Activated CD4-positive, alpha-beta T cell treated with anti-CD3 and anti-CD28 coated beads, Interleukin-2, amount 10 ng/mL, durations not matched to agents 7 days and 5 days (primary cell): Measurements from ENCODE around the gene CDHR1. TPM values are rescaled to one million over a fixed set of nuclear protein-coding genes. Genes with fewer than 3 reads are reported as not detected.
A peak's percentile ranks its signal among the peaks of the same experiment; 100 is the strongest.
"Not testable (repeated sequence)": the region's sequence is repeated elsewhere in the genome, so short reads cannot be mapped to it uniquely, and the experiment has no call there.

ENCODE experiments used
- CTCF ChIA-PET: fragments of 350-600 bp; sonication (Branson Sonifier 250); formaldehyde crosslinking; loops from one replicate; lab custom pipeline; 2021; ENCODE audit warnings: antibody characterized with exemption; lab: Charles Lee
- POLR2A ChIA-PET: fragments of 350-600 bp; sonication (Branson Sonifier 250); formaldehyde crosslinking; loops from one replicate; lab custom pipeline; 2021; ENCODE audit warnings: antibody characterized with exemption; lab: Charles Lee
- DNase-seq: peaks from one replicate; pipeline ENCODE4 v3.0.0-alpha.2; 2020
- H3K27ac Mint-ChIP-seq: one replicate; pipeline ENCODE4 v1.8.0; 2021; ENCODE audit warnings: mild to moderate bottlenecking, moderate library complexity, mixed read lengths
- H3K27me3 Mint-ChIP-seq: one replicate; pipeline ENCODE4 v1.8.0; 2021; ENCODE audit warnings: mixed read lengths
- H3K36me3 Mint-ChIP-seq: one replicate; pipeline ENCODE4 v1.8.0; 2021; ENCODE audit warnings: low read depth, mixed read lengths
- H3K4me1 Mint-ChIP-seq: one replicate; pipeline ENCODE4 v1.8.0; 2021; ENCODE audit warnings: mixed read lengths
- H3K4me3 Mint-ChIP-seq: one replicate; pipeline ENCODE4 v1.8.0; 2021; ENCODE audit warnings: mild to moderate bottlenecking, moderate library complexity, mixed read lengths
- H3K9me3 Mint-ChIP-seq: one replicate; pipeline ENCODE4 v1.8.0; 2021; ENCODE audit warnings: mixed read lengths
- total RNA-seq, 2 experiments: library from RNA; stranded (reverse); gene quantifications; one replicate each; pipeline ENCODE4 v1.2.3, GENCODE V29; 2021

Gene CDHR1
- total RNA-seq, 2 experiments from 2014 or later = 0.07 TPM; not detected in 1

DNA sequence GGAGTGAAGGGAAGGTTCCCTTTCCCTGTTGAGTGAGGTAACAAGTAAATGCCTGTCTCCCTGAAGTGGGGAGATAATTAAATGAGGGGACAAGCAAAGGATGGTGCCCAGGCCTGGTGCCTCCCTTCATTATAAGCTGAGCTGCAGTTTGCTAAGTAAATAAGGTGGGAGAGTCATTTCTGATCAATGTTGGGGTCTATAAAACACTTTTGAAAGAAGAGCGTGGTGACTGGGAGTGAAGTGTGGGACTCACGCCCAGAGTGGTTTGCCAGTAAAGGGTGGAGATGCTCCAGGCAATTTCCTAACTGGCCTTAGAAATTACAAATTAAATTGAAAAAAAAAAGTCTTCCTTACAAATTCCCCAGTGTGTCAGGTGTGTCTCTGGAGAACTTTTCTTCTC lies 30.3 kb upstream of the CDHR1 start:
- no peaks in the 10 kb centered on the region for H3K4me1 Mint-ChIP-seq
- DNase-seq = no peak
- no peak overlapping the region for H3K27ac Mint-ChIP-seq
- peaks cover 20% of the 10 kb centered on the region for H3K27me3 Mint-ChIP-seq
- ChIA-PET POLR2A (no interaction called here), CTCF (interaction anchor here (0.7 to 1.6 kb wide), 3 partner anchors 25 to 90 kb away, joined by 4 to 5 read pairs (median 4); partner anchors contain the start of gene GHITM)
- H3K4me3 Mint-ChIP-seq = no peak overlapping the region
- no peaks in the 10 kb centered on the region for H3K9me3 Mint-ChIP-seq
- no peaks in the 10 kb centered on the region for H3K36me3 Mint-ChIP-seq

DNA sequence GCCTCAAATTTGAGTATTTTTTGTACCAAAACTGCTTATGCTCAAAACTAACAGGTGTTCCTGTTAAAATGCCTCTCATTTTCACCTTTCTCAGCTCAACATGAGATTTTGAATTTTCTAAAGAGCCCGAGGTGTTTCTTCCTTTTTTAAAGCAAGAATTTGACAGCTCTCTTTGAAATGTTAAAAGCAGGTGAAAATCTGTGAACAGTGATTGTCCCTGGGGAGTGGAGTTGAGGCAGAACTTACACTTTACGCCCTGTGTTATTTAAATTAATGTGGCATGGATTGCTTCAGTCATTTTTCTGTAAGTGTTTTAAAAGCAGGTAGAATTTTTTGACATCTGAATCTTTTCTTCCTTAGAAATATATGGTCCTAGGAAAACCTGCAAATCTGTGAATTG lies 29.9 kb upstream of the CDHR1 start:
- H3K27ac Mint-ChIP-seq = no peak overlapping the region
- no peaks in the 10 kb centered on the region for H3K4me1 Mint-ChIP-seq
- peaks cover 19% of the 10 kb centered on the region for H3K27me3 Mint-ChIP-seq
- ChIA-PET POLR2A (no interaction called here), CTCF (interaction anchor here (0.7 to 1.4 kb wide), 2 partner anchors 29 to 90 kb away, joined by 4 to 5 read pairs; no protein-coding TSS in a partner anchor)
- no peaks in the 10 kb centered on the region for H3K9me3 Mint-ChIP-seq
- no peak for DNase-seq
- H3K4me3 Mint-ChIP-seq = no peak overlapping the region
- no peaks in the 10 kb centered on the region for H3K36me3 Mint-ChIP-seq

DNA sequence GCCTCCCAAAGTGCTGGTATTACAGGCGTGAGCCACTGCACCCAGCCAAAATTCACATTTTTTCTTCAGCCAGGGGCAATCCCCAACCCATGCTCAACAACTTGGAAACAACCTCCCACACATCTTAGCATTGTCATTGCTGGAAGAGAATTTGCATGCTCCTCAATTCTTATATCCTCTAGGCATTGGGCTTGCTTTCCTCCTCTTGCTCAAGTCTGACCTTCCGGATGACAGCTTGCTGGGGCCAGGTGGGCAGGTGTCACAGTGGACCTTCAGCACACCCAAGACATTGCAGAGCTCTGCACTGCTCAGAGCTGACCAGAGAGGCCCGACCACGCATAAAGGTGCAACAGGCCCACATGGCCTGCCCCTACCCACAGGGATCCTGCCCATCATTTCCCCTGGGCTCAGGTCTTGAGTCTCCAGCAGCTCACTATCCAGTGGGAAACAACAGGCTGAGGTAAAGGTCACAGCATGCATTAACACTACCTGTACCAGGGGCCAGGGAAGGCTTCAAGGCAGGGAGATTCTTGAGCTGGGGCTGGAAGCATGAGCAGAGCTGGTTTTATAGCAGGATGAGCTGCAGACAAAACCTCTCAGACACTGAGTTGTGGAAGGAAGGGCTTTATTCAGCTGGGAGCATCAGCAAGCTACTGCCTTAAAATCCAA lies 27.6 kb upstream of the CDHR1 start:
- no peaks in the 10 kb centered on the region for H3K36me3 Mint-ChIP-seq
- ChIA-PET POLR2A (no interaction called here), CTCF (interaction anchor here (0.6 to 1.5 kb wide), 3 partner anchors 8 to 72 kb away, joined by 3 to 5 read pairs (median 4); no protein-coding TSS in a partner anchor)
- DNase-seq = no peak
- H3K4me3 Mint-ChIP-seq = no peak overlapping the region
- no peak overlapping the region for H3K27ac Mint-ChIP-seq
- H3K9me3 Mint-ChIP-seq = no peaks in the 10 kb centered on the region
- H3K4me1 Mint-ChIP-seq = no peaks in the 10 kb centered on the region
- peaks cover 19% of the 10 kb centered on the region for H3K27me3 Mint-ChIP-seq

DNA sequence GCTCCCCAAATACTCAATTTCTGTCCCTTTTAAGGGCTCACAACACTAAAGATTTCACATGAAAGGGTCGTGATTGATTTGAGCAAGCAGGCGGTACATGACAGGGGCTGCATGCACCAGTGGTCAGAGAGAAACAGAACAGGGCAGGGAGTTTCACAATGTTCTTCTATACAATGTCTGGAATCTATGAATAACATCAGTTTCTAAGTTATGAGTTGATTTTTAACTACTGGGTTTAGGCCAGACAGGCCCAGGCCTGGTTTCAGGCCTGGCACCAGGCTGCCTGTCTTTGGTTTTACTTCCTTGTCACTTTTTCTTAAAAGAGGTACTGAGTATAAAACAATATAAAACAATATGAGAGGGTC lies 27.1 kb upstream of the CDHR1 start:
- H3K9me3 Mint-ChIP-seq, H3K36me3 Mint-ChIP-seq, POLR2A ChIA-PET, H3K4me3 Mint-ChIP-seq, H3K27ac Mint-ChIP-seq, DNase-seq, H3K4me1 Mint-ChIP-seq: not testable (repeated sequence)
- peaks cover 19% of the 10 kb centered on the region for H3K27me3 Mint-ChIP-seq
- CTCF ChIA-PET = interaction anchor here (1.0 to 1.6 kb wide), 3 partner anchors 9 to 11 kb away, joined by 3 to 5 read pairs (median 4); no protein-coding TSS in a partner anchor

DNA sequence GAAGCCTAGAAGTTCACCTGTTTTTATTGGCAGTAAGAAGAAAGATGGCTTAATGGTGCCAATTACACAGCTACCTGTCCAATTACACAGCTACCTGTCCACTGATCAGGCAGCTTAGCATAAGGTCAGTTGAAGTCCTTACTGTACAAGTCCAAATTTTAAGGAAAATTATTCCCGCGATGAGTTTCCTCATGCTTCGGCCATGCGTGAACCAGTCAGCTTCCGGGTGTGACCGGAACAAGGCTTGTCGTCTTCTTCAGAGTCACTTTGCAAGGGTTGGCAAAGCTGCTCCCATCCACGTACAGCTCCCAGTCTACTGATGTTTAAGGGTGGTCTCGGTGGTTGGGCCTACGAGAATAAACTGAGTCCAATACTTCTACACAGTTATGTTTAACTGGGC lies 26.0 kb upstream of the CDHR1 start:
- DNase-seq, H3K4me3 Mint-ChIP-seq, H3K27ac Mint-ChIP-seq, POLR2A ChIA-PET, H3K9me3 Mint-ChIP-seq, H3K4me1 Mint-ChIP-seq, H3K36me3 Mint-ChIP-seq: not testable (repeated sequence)
- CTCF ChIA-PET = interaction anchor here (0.6 to 1.6 kb wide), 4 partner anchors 10 to 27 kb away, joined by 3 to 7 read pairs (median 4); no protein-coding TSS in a partner anchor
- peaks cover 15% of the 10 kb centered on the region for H3K27me3 Mint-ChIP-seq

DNA sequence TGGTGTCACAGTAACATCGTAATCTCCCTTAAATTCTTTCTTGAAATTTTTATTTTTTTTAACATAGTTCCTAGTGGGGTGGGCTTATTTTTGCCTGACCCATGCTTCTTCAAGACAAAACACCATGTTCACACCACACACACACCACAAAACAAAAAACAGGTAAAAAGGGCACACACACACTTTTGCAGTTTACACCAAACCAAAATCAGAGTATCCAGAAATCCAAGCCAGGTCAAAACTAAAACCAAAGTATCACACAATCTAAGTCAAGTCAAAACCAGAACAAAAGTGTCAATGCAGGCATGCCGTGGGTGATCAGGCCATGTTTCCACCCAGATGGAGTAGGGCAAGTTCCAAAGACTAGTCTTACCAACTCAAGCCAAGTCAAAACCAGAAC lies 23.1 kb upstream of the CDHR1 start:
- H3K4me3 Mint-ChIP-seq, H3K27me3 Mint-ChIP-seq, CTCF ChIA-PET, DNase-seq, H3K9me3 Mint-ChIP-seq, H3K4me1 Mint-ChIP-seq, POLR2A ChIA-PET, H3K27ac Mint-ChIP-seq, H3K36me3 Mint-ChIP-seq: not testable (repeated sequence)

DNA sequence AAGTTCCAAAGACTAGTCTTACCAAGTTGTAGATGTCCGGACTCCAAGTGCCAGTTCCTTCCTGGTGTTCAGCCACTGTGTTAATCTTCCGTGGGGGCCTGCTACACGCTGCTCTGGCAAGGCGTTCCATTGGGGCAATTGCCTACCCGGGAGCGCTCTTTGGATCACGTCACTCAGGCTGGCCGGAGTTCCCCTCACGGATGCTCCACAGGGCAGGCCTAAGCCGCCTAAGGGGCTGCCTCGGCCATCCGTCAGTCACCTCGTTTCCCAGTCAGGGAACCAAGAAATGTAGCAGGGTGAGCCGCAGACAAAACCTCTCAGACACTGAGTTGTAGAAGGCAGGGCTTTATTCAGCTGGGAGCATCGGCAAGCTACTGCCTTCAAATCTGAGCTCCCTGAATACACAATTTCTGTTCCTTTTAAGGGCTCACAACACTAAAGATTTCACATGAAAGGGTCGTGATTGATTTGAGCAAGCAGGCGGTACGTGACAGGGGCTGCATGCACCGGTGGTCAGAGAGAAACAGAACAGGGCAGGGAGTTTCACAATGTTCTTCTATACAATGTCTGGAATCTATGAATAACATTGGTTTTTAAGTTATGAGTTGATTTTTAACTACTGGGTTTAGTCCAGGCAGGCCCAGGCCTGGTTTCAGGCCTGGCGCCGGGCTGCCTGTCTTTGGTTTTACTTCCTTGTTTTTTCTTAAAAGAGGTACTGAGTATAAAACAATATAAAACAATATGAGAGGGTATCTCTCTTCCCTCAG lies 22.5 kb upstream of the CDHR1 start:
- H3K4me1 Mint-ChIP-seq, H3K27me3 Mint-ChIP-seq, POLR2A ChIA-PET, CTCF ChIA-PET, H3K36me3 Mint-ChIP-seq, H3K4me3 Mint-ChIP-seq, H3K9me3 Mint-ChIP-seq, DNase-seq, H3K27ac Mint-ChIP-seq: not testable (repeated sequence)

DNA sequence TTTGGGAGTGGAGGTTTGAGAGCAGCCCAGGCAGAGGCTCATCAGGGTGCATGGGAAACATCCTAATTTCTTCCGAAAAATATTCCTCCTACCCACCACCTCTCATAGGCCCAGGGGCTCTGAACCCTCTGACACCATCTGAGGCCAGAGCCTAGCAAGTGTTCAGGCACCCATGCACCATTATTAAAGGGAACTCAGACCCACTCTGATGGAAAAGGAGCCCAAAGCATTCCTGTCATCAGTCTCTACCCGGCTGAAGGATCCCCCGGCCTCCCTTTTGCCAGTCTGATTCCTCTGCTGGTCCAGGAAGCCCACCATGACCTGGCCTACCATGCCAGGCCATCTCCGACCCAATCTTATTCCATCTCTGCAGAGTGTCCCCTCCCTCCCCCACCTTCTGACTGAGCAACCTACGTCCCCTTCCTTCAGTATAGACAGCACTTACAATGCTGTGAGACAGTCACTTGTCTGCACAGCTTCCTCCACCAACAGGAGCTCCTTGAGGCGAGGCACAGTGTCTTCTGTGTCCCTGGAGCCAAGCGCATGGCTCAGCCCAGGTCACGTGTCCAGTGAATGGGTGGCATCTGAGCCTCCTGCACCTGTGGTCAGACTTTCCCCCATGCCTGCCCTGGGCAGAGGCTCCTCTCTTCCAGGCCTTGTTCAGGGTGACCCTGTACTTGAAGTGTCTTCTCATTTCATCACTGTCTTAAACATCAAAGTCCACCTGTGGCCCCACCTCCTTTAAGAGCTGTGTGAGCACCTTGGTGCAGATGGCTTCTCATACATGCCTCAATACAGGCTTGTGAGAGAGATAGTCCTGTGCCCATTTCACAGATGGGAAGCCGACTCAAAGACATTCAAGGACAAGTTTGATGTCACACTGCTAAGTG lies 21.6 kb upstream of the CDHR1 start:
- Mint-ChIP-seq H3K27me3 (no peaks in the 10 kb centered on the region), H3K4me3 (no peak overlapping the region), H3K27ac (no peak overlapping the region), H3K9me3 (no peaks in the 10 kb centered on the region), H3K4me1 (no peaks in the 10 kb centered on the region), H3K36me3 (no peaks in the 10 kb centered on the region)
- POLR2A ChIA-PET = no interaction called here
- CTCF ChIA-PET = interaction anchor here (1.4 kb wide), 1 partner anchor 25 kb away, joined by 4 read pairs; no protein-coding TSS in a partner anchor
- DNase-seq = no peak

DNA sequence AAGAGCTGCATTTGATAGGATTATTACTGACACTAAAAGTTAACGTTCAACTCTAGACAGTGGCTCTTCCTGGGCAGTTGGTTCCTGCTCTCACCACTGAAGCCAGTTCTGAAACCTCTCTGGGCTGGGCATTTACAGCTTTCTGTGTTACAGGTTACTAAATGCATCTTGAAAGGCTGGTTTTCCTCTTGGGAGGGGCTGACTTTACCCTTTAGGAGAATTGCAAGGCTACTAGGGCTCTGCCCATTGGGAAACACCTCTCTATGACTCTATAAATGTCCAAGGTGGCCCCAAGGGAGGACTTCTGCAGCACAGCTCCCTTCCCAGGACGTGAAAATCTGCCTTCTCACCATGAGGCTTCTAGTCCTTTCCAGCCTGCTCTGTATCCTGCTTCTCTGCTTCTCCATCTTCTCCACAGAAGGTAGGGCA lies 20.8 kb upstream of the CDHR1 start, which contains the start of gene GPR15LG:
TSS of gene GPR15LG (plus strand) at position 301 of the 429 bp plus-strand sequence. CDS start at position 352, 51 bp downstream.
- ChIA-PET POLR2A (no interaction called here), CTCF (interaction anchor here (1.4 kb wide), 1 partner anchor 26 kb away, joined by 4 read pairs; no protein-coding TSS in a partner anchor)
- no peak within 1 kb of the TSS for H3K4me3 Mint-ChIP-seq
- no peak within 1 kb of the TSS for H3K27ac Mint-ChIP-seq
- no peaks in the 10 kb centered on the region for H3K4me1 Mint-ChIP-seq
- DNase-seq = no peak
- no peaks in the 10 kb centered on the region for H3K27me3 Mint-ChIP-seq
- no peaks in the 10 kb centered on the region for H3K36me3 Mint-ChIP-seq
- no peaks in the 10 kb centered on the region for H3K9me3 Mint-ChIP-seq

DNA sequence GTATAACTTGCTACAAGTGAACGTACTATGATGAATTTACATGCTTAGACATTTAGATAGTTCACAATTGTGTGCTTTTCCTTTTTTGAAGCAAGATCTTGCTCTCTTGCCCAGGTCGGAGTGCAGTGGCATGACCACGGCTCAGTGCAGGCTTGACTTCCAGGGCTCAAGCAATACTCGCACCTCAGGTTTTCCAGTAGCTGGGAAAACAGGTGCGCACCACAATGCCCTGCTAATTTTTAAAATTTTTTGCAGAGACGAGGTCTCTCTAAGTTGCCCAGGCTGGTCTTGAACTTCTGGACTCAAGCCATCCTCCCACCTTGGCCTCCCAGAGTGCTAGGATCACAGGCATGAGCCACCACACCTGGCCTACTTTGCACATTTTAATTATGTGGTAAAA lies 18.9 kb upstream of the CDHR1 start:
- ChIA-PET POLR2A (no interaction called here), CTCF (no interaction called here)
- Mint-ChIP-seq H3K36me3 (no peaks in the 10 kb centered on the region), H3K27me3 (no peaks in the 10 kb centered on the region), H3K9me3 (no peaks in the 10 kb centered on the region), H3K4me3 (no peak overlapping the region), H3K27ac (no peak overlapping the region), H3K4me1 (no peaks in the 10 kb centered on the region)
- no peak for DNase-seq

DNA sequence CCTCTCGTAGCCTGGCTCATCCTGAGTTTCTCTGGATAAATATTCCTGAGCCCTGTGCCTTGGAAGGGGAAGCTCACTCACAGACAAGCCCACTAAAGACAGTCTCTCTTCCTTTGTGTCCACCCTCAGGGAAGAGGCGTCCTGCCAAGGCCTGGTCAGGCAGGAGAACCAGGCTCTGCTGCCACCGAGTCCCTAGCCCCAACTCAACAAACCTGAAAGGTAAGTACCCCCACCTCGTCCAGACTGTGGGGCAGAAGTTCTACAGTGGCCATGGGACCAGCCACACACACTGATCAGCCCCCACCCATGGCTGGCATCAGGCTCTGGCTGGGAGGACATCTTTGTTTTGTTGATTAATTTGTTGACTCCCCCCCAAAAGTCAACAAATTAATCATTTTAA lies 18.0 kb upstream of the CDHR1 start:
- H3K4me3 Mint-ChIP-seq = no peak overlapping the region
- no peaks in the 10 kb centered on the region for H3K9me3 Mint-ChIP-seq
- CTCF ChIA-PET = interaction anchor here (1.6 kb wide), 1 partner anchor 18 kb away, joined by 3 read pairs; no protein-coding TSS in a partner anchor
- POLR2A ChIA-PET = no interaction called here
- H3K36me3 Mint-ChIP-seq = no peaks in the 10 kb centered on the region
- peak overlapping the region; percentile 76 for H3K27ac Mint-ChIP-seq
- no peaks in the 10 kb centered on the region for H3K4me1 Mint-ChIP-seq
- no peak for DNase-seq
- no peaks in the 10 kb centered on the region for H3K27me3 Mint-ChIP-seq

DNA sequence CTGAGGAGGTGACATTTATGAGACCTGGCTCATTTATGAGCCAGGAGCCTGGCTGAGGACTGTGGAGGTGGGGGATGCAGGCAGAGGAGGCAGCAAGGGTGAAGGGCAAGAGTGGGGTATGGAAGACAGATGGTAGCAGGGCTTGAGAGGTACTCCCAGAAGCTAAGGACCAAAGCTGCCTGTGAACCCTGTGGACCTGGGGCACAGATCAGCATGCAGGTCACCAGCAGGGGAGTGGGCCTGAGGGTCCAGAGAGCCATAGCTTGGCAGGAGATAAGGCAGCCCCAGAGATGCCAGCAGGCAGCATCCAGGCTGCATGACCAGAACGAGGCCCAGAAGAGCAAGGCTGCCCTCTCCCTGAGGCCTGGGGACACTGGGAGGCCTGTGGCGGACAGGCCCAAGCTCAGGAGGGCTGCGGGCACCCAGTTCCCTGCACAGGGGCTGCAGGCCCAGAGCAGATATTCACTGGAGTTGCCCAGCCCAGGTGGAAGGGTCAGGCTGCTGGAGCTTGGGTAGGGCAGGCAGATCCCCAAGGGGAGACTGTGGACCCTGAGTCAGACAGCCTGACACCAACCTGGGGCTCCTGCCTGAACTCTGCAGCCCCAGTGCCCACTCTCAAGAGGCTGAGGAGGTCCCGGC lies 17.4 kb upstream of the CDHR1 start:
- Mint-ChIP-seq H3K27me3 (no peaks in the 10 kb centered on the region), H3K27ac (peak overlapping the region; percentile 76), H3K9me3 (no peaks in the 10 kb centered on the region), H3K36me3 (no peaks in the 10 kb centered on the region), H3K4me1 (no peaks in the 10 kb centered on the region), H3K4me3 (no peak overlapping the region)
- POLR2A ChIA-PET = interaction anchor here (0.7 to 1.0 kb wide), 2 partner anchors 20 to 58 kb away, joined by 3 read pairs; no protein-coding TSS in a partner anchor
- CTCF ChIA-PET = interaction anchor here (1.0 to 1.6 kb wide), 3 partner anchors 10 to 39 kb away, joined by 3 to 5 read pairs (median 3); no protein-coding TSS in a partner anchor
- DNase-seq = no peak
